Nephron (organoid): ENCODE data around the gene THRAP3.
A peak's percentile ranks its signal among the peaks of the same experiment; 100 is the strongest.

Source experiments
- H3K27ac Mint-ChIP-seq, 3 experiments: 2 replicates each; pipeline ENCODE4 v1.8.0; 2020; ENCODE audit warnings: mixed read lengths in 3 of 3, mild to moderate bottlenecking in 2 of 3, moderate library complexity in 1 of 3
- H3K27me3 Mint-ChIP-seq: 2 replicates; pipeline ENCODE4 v1.8.0; 2021; ENCODE audit warnings: low read depth, mild to moderate bottlenecking, moderate library complexity, mixed read lengths
- H3K36me3 Mint-ChIP-seq: 2 replicates; pipeline ENCODE4 v1.8.0; 2020; ENCODE audit warnings: low read depth, mixed read lengths
- H3K4me1 Mint-ChIP-seq: 2 replicates; pipeline ENCODE4 v1.8.0; 2020; ENCODE audit warnings: mixed read lengths
- H3K4me3 Mint-ChIP-seq, 3 experiments: 2 replicates each; pipeline ENCODE4 v1.8.0; 2020; ENCODE audit warnings: mild to moderate bottlenecking in 3 of 3, mixed read lengths in 3 of 3, moderate library complexity in 2 of 3
- H3K9me3 Mint-ChIP-seq: 2 replicates; pipeline ENCODE4 v1.8.0; 2020; ENCODE audit warnings: mixed read lengths
- CTCF ChIP-seq, 3 experiments: fragments of 200-600 bp; sonication (generic); IDR thresholded peaks; one replicate each; pipeline ENCODE4 v1.5.0; 2021; ENCODE audit warnings: antibody characterized with exemption in 3 of 3; ENCODE audit not compliant: unreplicated experiment in 3 of 3

Gene THRAP3

GRCh38 chr1:36204347-36204909 lies 19.8 kb upstream of the THRAP3 start:
- H3K27ac Mint-ChIP-seq, result peak overlapping the region in 2 of 3 experiments; percentile 61 to 96
- TF ChIP-seq CTCF (IDR thresholded peaks at IDR 0.05; ENCODE audit: unreplicated experiment in 3 of 3), result no peak
- no peaks in the 10 kb centered on the region for H3K36me3 Mint-ChIP-seq
- H3K4me1 Mint-ChIP-seq, result peaks cover 20% of the 10 kb centered on the region
- H3K27me3 Mint-ChIP-seq, result no peaks in the 10 kb centered on the region
- H3K4me3 Mint-ChIP-seq, result no peak overlapping the region
- no peaks in the 10 kb centered on the region for H3K9me3 Mint-ChIP-seq

GRCh38 chr1:36206323-36206858 lies 17.9 kb upstream of the THRAP3 start:
- Mint-ChIP-seq H3K9me3 (no peaks in the 10 kb centered on the region), H3K36me3 (no peaks in the 10 kb centered on the region), H3K4me3 (no peak overlapping the region), H3K27ac (peak overlapping the region in 1 of 3 experiments; percentile 41), H3K27me3 (peaks cover 3% of the 10 kb centered on the region), H3K4me1 (peaks cover 14% of the 10 kb centered on the region)
- no peak for TF ChIP-seq CTCF (IDR thresholded peaks at IDR 0.05; ENCODE audit: unreplicated experiment in 3 of 3)

- H3K4me3 Mint-ChIP-seq, result no peak overlapping the region
- TF ChIP-seq CTCF (IDR thresholded peaks at IDR 0.05; ENCODE audit: unreplicated experiment in 3 of 3), result no peak
- no peaks in the 10 kb centered on the region for H3K9me3 Mint-ChIP-seq
- peaks cover 3% of the 10 kb centered on the region for H3K27me3 Mint-ChIP-seq
- peak overlapping the region in 1 of 3 experiments; percentile 41 for H3K27ac Mint-ChIP-seq
- H3K36me3 Mint-ChIP-seq, result no peaks in the 10 kb centered on the region
- peaks cover 14% of the 10 kb centered on the region for H3K4me1 Mint-ChIP-seq
Observed at GRCh38 chr1:36207339-36207738, 16.9 kb upstream of the THRAP3 start.

- H3K9me3 Mint-ChIP-seq, result no peaks in the 10 kb centered on the region
- H3K27me3 Mint-ChIP-seq, result peaks cover 3% of the 10 kb centered on the region
Observed at GRCh38 chr1:36208978-36209703, 15.1 kb upstream of the THRAP3 start.

GRCh38 chr1:36211307-36211706 lies 12.9 kb upstream of the THRAP3 start:
- H3K27me3 Mint-ChIP-seq, result peaks cover 3% of the 10 kb centered on the region
- no peaks in the 10 kb centered on the region for H3K4me1 Mint-ChIP-seq
- H3K27ac Mint-ChIP-seq, result no peak overlapping the region
- no peak for TF ChIP-seq CTCF (IDR thresholded peaks at IDR 0.05; ENCODE audit: unreplicated experiment in 3 of 3)
- H3K36me3 Mint-ChIP-seq, result no peaks in the 10 kb centered on the region
- no peak overlapping the region for H3K4me3 Mint-ChIP-seq
- H3K9me3 Mint-ChIP-seq, result no peaks in the 10 kb centered on the region

More at GRCh38 chr1:36208978-36209703, 15.1 kb upstream of the THRAP3 start:
- Mint-ChIP-seq H3K36me3 (no peaks in the 10 kb centered on the region), H3K27ac (no peak overlapping the region), H3K4me1 (peaks cover 5% of the 10 kb centered on the region), H3K4me3 (no peak overlapping the region)
- TF ChIP-seq CTCF (IDR thresholded peaks at IDR 0.05; ENCODE audit: unreplicated experiment in 3 of 3), result no peak
